Right lobe of liver (tissue), 4 donors: ENCODE measurements around the gene SNED1.

Source experiments
- POLR2A ChIP-seq: fragments of 450-650 bp; IDR thresholded peaks from one replicate; pipeline ENCODE4 v1.6.1; 2017; ENCODE audit warnings: antibody characterized with exemption, mild to moderate bottlenecking
- TF ChIP-seq, protein P1 (sequence below), 4 donors: fragments of 200-600 bp in 3 of 4; fragments of 450-650 bp in 1 of 4; IDR thresholded peaks; one replicate each; pipeline versions ENCODE4 v1.5.1 to v1.8.0; 2016 to 2022; ENCODE audit warnings: antibody characterized with exemption in 4 of 4, mild to moderate bottlenecking in 2 of 4
- donor health status: DM: no; HTN: no; CAD: no.
- donor health status: DM: no; HTN: no; CAD: no.
- donor health status: DM: no; HTN: yes; CAD: no.

- TF ChIP-seq, protein P1, sequence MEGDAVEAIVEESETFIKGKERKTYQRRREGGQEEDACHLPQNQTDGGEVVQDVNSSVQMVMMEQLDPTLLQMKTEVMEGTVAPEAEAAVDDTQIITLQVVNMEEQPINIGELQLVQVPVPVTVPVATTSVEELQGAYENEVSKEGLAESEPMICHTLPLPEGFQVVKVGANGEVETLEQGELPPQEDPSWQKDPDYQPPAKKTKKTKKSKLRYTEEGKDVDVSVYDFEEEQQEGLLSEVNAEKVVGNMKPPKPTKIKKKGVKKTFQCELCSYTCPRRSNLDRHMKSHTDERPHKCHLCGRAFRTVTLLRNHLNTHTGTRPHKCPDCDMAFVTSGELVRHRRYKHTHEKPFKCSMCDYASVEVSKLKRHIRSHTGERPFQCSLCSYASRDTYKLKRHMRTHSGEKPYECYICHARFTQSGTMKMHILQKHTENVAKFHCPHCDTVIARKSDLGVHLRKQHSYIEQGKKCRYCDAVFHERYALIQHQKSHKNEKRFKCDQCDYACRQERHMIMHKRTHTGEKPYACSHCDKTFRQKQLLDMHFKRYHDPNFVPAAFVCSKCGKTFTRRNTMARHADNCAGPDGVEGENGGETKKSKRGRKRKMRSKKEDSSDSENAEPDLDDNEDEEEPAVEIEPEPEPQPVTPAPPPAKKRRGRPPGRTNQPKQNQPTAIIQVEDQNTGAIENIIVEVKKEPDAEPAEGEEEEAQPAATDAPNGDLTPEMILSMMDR (IDR thresholded peaks at IDR 0.05): no peak
- TF ChIP-seq POLR2A: no peak
Measured at GRCh38 chr2:241068136-241068941, 69.9 kb downstream of the SNED1 start.
